D721Med (cell line): ENCODE measurements around the gene EEA1.

Experiments used
- DNase-seq: peaks from one replicate; pipeline ENCODE4 v3.0.0; 2011; ENCODE audit warnings: low spot score; ENCODE audit not compliant: insufficient read length
- FAIRE-seq: peaks from 2 replicates; lab custom pipeline; 2011; peaks lifted over from hg19 to GRCh38; lab: Jason Lieb, UNC
- CTCF ChIP-seq: IDR thresholded peaks from 2 replicates; pipeline ENCODE4 v1.5.1; 2012; ENCODE audit warnings: mild to moderate bottlenecking, control low read depth; ENCODE audit not compliant: insufficient read depth; ENCODE audit errors: missing control alignments

EEA1 gene

GRCh38 chr12:92866418-92866817 is 62.7 kb downstream of the EEA1 start:
- TF ChIP-seq CTCF = no peak
- FAIRE-seq (no peak), DNase-seq (no peak)

- FAIRE-seq (no peak), DNase-seq (no peak)
Measured at GRCh38 chr12:92863251-92863650, 65.8 kb downstream of the EEA1 start.

GRCh38 chr12:92861381-92861780 is 67.7 kb downstream of the EEA1 start:
- FAIRE-seq (no peak), DNase-seq (no peak)
- no peak for TF ChIP-seq CTCF

More at GRCh38 chr12:92863251-92863650, 65.8 kb downstream of the EEA1 start:
- TF ChIP-seq CTCF = no peak

- no peak for TF ChIP-seq CTCF
- no peak for DNase-seq
- FAIRE-seq = no peak
Measured at GRCh38 chr12:92860521-92860920, 68.6 kb downstream of the EEA1 start.

- DNase-seq = no peak
- FAIRE-seq = no peak
- TF ChIP-seq CTCF = no peak
Measured at GRCh38 chr12:92859650-92860386, 69.3 kb downstream of the EEA1 start.

GRCh38 chr12:92857818-92858217 is 71.3 kb downstream of the EEA1 start:
- TF ChIP-seq CTCF = no peak
- FAIRE-seq = no peak
- no peak for DNase-seq

GRCh38 chr12:92854344-92854743 is 74.8 kb downstream of the EEA1 start:
- FAIRE-seq (no peak), DNase-seq (no peak)
- no peak for TF ChIP-seq CTCF
